ENCODE data around the gene ARHGEF7.

- TF ChIP-seq YY1 (IDR thresholded peaks at IDR 0.05; ENCODE audit: insufficient read depth, insufficient read length), result no peak
- no peak for TF ChIP-seq ZNF274 (IDR thresholded peaks at IDR 0.05; ENCODE audit: low read depth, low read length)
Observed at GRCh38 chr13:111203736-111204389, 88.8 kb downstream of the ARHGEF7 start.
